Neural cell (in vitro differentiated cells): ENCODE data around the gene ERMAP. TPM values are rescaled to one million over a fixed set of nuclear protein-coding genes. Genes with fewer than 3 reads are reported as not detected.

ENCODE experiments used
- H2AFZ ChIP-seq: fragments of 200-600, 300-800 bp; sonication (generic), shearing (Covaris generic); 2 replicates; pipeline ENCODE4 v1.6.0; 2014; ENCODE audit warnings: low read depth, mild to moderate bottlenecking, antibody characterized with exemption, low read length, moderate library complexity
- H3F3A ChIP-seq: fragments of 200-600 bp; shearing (Covaris generic); 2 replicates; pipeline ENCODE4 v1.6.1; 2016; ENCODE audit warnings: mild to moderate bottlenecking, moderate library complexity, mixed read lengths, antibody characterized with exemption, low read length; ENCODE audit not compliant: insufficient read depth, poor library complexity, severe bottlenecking
- H3K27ac ChIP-seq: fragments of 200-600, 300-800 bp; sonication (generic), shearing (Covaris generic); 2 replicates; pipeline ENCODE4 v1.5.1; 2014; ENCODE audit warnings: mild to moderate bottlenecking, low read length, moderate library complexity
- H3K27me3 ChIP-seq: fragments of 300-800, 200-600 bp; sonication (generic), shearing (Covaris generic); 2 replicates; pipeline ENCODE4 v1.6.0; 2014; ENCODE audit warnings: mild to moderate bottlenecking, low read depth, low read length, moderate library complexity; ENCODE audit not compliant: insufficient read depth
- H3K36me3 ChIP-seq: fragments of 300-800, 200-600 bp; sonication (generic), shearing (Covaris generic); 2 replicates; pipeline ENCODE4 v1.5.1; 2014; ENCODE audit warnings: mild to moderate bottlenecking, antibody characterized with exemption, low read length, moderate library complexity; ENCODE audit not compliant: insufficient read depth
- H3K4me2 ChIP-seq: fragments of 300-800, 200-600 bp; sonication (generic), shearing (Covaris generic); 2 replicates; pipeline ENCODE4 v1.6.0; 2014; ENCODE audit warnings: mild to moderate bottlenecking, low read length
- H3K4me3 ChIP-seq: fragments of 300-800, 200-600 bp; sonication (generic), shearing (Covaris generic); 2 replicates; pipeline ENCODE4 v1.5.1; 2014; ENCODE audit warnings: mild to moderate bottlenecking, low read length, moderate library complexity
- H3K79me2 ChIP-seq: fragments of 200-600 bp; shearing (Covaris generic); replicated peaks from 2 replicates; pipeline ENCODE4 v1.6.0; 2014; ENCODE audit warnings: mild to moderate bottlenecking, low read length, moderate library complexity; ENCODE audit not compliant: insufficient read depth
- H3K9ac ChIP-seq: fragments of 300-800, 200-600 bp; sonication (generic), shearing (Covaris generic); 2 replicates; pipeline ENCODE4 v1.6.1; 2016; ENCODE audit warnings: mild to moderate bottlenecking, low read length, mixed read lengths
- H3K9me2 ChIP-seq: fragments of 200-600 bp; shearing (Covaris generic); 2 replicates; pipeline ENCODE4 v1.6.1; 2016; ENCODE audit warnings: mild to moderate bottlenecking, low read length, mixed read lengths; ENCODE audit not compliant: insufficient read depth
- H3K9me3 ChIP-seq: fragments of 200-600, 300-800 bp; sonication (generic), shearing (Covaris generic); 2 replicates; pipeline ENCODE4 v1.6.1; 2016; ENCODE audit warnings: mild to moderate bottlenecking, mixed run types, low read length, moderate library complexity, mixed read lengths
- H4K20me1 ChIP-seq: fragments of 200-600 bp; shearing (Covaris generic); 2 replicates; pipeline ENCODE4 v1.6.1; 2016; ENCODE audit warnings: mild to moderate bottlenecking, mixed run types; ENCODE audit not compliant: insufficient read depth
- EP300 ChIP-seq: fragments of 450-650 bp; conservative IDR thresholded peaks from 2 replicates; pipeline ENCODE4 v1.6.1; 2014; ENCODE audit warnings: antibody characterized with exemption, mild to moderate bottlenecking, moderate library complexity; ENCODE audit not compliant: poor library complexity, severe bottlenecking
- EZH2 ChIP-seq: fragments of 200-600, 300-800 bp; shearing (Covaris generic), sonication (generic); IDR thresholded peaks from 2 replicates; pipeline ENCODE4 v1.6.1; 2014; ENCODE audit warnings: antibody characterized with exemption, low read length, borderline replicate concordance, mild to moderate bottlenecking; ENCODE audit not compliant: insufficient read depth, poor library complexity, severe bottlenecking
- MXI1 ChIP-seq: fragments of 450-650 bp; conservative IDR thresholded peaks from 2 replicates; pipeline ENCODE4 v1.6.1; 2014; ENCODE audit warnings: antibody characterized with exemption, mild to moderate bottlenecking; ENCODE audit not compliant: poor library complexity, severe bottlenecking
- POLR2AphosphoS5 ChIP-seq: IDR thresholded peaks from 2 replicates; pipeline ENCODE4 v1.6.1; 2012
- RAD21 ChIP-seq: fragments of 450-650 bp; conservative IDR thresholded peaks from 2 replicates; pipeline ENCODE4 v1.6.1; 2014; ENCODE audit warnings: antibody characterized with exemption, mild to moderate bottlenecking, moderate library complexity
- SMC3 ChIP-seq: fragments of 450-650 bp; conservative IDR thresholded peaks from 2 replicates; pipeline ENCODE4 v1.6.1; 2014; ENCODE audit warnings: antibody characterized with exemption, mild to moderate bottlenecking, moderate library complexity; ENCODE audit not compliant: poor library complexity
- TAF1 ChIP-seq: IDR thresholded peaks from 2 replicates; pipeline ENCODE4 v1.6.1; 2012; ENCODE audit warnings: low read depth
- polyA minus RNA-seq: library from RNA; depleted of rRNA, polyadenylated mRNA; stranded (reverse); fragments of >200 nt; gene quantifications from 2 replicates; pipeline ENCODE4 v1.2.3, GENCODE V29; 2014
- polyA plus RNA-seq: library from polyadenylated mRNA; depleted of rRNA; stranded (reverse); fragments of >200 nt; gene quantifications from 2 replicates; pipeline ENCODE4 v1.2.3, GENCODE V29; 2014
- TF ChIP-seq, protein P1 (sequence below): IDR thresholded peaks from 2 replicates; pipeline ENCODE4 v1.6.1; 2012; ENCODE audit warnings: borderline replicate concordance
- TF ChIP-seq, protein P2 (sequence below): fragments of 450-650 bp; IDR thresholded peaks from 2 replicates; pipeline ENCODE4 v1.5.1; 2014; ENCODE audit warnings: antibody characterized with exemption, mild to moderate bottlenecking, moderate library complexity; ENCODE audit not compliant: poor library complexity, severe bottlenecking

Gene ERMAP, protein sequence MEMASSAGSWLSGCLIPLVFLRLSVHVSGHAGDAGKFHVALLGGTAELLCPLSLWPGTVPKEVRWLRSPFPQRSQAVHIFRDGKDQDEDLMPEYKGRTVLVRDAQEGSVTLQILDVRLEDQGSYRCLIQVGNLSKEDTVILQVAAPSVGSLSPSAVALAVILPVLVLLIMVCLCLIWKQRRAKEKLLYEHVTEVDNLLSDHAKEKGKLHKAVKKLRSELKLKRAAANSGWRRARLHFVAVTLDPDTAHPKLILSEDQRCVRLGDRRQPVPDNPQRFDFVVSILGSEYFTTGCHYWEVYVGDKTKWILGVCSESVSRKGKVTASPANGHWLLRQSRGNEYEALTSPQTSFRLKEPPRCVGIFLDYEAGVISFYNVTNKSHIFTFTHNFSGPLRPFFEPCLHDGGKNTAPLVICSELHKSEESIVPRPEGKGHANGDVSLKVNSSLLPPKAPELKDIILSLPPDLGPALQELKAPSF
- polyA plus RNA-seq (10.2 and 10.6 TPM in 2 replicates), polyA minus RNA-seq (10.7 and 12.4 TPM in 2 replicates)

DNA sequence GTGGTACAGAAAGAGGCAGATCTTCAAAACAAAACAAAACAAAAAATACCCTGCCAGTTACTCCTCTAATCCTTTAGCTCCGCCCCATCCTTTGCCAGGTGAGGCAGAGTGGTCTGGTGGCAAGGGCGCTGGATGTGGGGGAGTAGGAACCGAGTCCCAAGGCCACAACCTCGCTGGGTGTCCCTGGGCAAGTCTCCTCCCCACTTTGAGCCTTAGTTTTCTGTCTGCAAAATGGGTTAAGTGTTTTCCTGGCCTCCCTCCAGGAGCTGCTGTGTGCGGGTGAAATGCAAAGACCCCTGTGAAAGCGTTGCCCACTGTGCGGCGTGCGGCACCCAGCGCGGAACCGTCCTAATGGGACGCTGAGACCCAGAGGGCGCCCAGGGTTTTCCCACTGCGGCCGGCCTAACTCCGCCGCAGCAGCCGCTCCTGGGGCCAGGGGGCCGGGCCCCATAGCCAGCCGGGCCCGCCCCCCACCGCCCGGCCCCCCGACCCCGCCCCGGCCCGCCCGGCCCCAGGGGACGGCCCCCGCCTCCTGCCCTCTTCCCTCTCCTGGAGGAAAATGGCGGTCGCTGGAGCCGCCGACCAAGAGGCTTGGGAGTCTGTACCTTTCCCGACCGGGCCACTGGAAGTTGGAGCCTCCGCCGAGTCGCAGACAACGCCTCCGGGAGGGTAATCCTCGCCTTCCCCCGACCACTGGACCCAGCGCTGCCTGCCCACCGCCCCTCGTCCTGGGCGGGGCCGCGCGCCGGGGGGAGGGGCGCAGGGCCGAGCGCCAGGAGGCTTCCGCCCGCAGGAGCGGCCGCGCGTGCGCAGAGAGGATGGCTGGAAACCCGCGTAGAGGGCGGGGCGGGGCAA, at the start of gene ERMAP, which contains the start of gene SVBP:
Gene ERMAP, plus strand, starts transcription at position 538 of the 855 bp plus-strand sequence. CDS start 13,327 bp downstream, outside the sequence.
Gene SVBP, minus strand, starts transcription at position 813 of the 855 bp plus-strand sequence. CDS start 853 bp downstream, outside the sequence.
- H3K27ac ChIP-seq = peak within 1 kb of the TSS; percentile 95
- peak within 1 kb of the TSS; percentile 80 for H3K9ac ChIP-seq
- H3F3A ChIP-seq = no peaks in the 10 kb centered on the region
- peak within 1 kb of the TSS; percentile 99 for H3K4me2 ChIP-seq
- no peaks in the 10 kb centered on the region for H3K9me2 ChIP-seq
- H3K4me3 ChIP-seq = peak within 1 kb of the TSS; percentile 68
- TF ChIP-seq, protein P1, sequence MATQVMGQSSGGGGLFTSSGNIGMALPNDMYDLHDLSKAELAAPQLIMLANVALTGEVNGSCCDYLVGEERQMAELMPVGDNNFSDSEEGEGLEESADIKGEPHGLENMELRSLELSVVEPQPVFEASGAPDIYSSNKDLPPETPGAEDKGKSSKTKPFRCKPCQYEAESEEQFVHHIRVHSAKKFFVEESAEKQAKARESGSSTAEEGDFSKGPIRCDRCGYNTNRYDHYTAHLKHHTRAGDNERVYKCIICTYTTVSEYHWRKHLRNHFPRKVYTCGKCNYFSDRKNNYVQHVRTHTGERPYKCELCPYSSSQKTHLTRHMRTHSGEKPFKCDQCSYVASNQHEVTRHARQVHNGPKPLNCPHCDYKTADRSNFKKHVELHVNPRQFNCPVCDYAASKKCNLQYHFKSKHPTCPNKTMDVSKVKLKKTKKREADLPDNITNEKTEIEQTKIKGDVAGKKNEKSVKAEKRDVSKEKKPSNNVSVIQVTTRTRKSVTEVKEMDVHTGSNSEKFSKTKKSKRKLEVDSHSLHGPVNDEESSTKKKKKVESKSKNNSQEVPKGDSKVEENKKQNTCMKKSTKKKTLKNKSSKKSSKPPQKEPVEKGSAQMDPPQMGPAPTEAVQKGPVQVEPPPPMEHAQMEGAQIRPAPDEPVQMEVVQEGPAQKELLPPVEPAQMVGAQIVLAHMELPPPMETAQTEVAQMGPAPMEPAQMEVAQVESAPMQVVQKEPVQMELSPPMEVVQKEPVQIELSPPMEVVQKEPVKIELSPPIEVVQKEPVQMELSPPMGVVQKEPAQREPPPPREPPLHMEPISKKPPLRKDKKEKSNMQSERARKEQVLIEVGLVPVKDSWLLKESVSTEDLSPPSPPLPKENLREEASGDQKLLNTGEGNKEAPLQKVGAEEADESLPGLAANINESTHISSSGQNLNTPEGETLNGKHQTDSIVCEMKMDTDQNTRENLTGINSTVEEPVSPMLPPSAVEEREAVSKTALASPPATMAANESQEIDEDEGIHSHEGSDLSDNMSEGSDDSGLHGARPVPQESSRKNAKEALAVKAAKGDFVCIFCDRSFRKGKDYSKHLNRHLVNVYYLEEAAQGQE = peak; percentile 87
- TF ChIP-seq, protein P2, sequence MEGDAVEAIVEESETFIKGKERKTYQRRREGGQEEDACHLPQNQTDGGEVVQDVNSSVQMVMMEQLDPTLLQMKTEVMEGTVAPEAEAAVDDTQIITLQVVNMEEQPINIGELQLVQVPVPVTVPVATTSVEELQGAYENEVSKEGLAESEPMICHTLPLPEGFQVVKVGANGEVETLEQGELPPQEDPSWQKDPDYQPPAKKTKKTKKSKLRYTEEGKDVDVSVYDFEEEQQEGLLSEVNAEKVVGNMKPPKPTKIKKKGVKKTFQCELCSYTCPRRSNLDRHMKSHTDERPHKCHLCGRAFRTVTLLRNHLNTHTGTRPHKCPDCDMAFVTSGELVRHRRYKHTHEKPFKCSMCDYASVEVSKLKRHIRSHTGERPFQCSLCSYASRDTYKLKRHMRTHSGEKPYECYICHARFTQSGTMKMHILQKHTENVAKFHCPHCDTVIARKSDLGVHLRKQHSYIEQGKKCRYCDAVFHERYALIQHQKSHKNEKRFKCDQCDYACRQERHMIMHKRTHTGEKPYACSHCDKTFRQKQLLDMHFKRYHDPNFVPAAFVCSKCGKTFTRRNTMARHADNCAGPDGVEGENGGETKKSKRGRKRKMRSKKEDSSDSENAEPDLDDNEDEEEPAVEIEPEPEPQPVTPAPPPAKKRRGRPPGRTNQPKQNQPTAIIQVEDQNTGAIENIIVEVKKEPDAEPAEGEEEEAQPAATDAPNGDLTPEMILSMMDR = no peak
- peak; percentile 58 for TF ChIP-seq TAF1
- peak; percentile 90 for TF ChIP-seq POLR2AphosphoS5
- peak; percentile 35 for TF ChIP-seq SMC3
- no peak for TF ChIP-seq EZH2
- peak; percentile 53 for TF ChIP-seq MXI1
- peak; percentile 47 for TF ChIP-seq EP300
- TF ChIP-seq RAD21 = no peak
- no peaks in the 10 kb centered on the region for H3K36me3 ChIP-seq
- H3K9me3 ChIP-seq = no peaks in the 10 kb centered on the region
- no peaks in the 10 kb centered on the region for H3K27me3 ChIP-seq
- H2AFZ ChIP-seq = peak within 1 kb of the TSS; percentile 54
- peaks cover 33% of the 10 kb centered on the region for H3K79me2 ChIP-seq
- no peaks in the 10 kb centered on the region for H4K20me1 ChIP-seq

DNA sequence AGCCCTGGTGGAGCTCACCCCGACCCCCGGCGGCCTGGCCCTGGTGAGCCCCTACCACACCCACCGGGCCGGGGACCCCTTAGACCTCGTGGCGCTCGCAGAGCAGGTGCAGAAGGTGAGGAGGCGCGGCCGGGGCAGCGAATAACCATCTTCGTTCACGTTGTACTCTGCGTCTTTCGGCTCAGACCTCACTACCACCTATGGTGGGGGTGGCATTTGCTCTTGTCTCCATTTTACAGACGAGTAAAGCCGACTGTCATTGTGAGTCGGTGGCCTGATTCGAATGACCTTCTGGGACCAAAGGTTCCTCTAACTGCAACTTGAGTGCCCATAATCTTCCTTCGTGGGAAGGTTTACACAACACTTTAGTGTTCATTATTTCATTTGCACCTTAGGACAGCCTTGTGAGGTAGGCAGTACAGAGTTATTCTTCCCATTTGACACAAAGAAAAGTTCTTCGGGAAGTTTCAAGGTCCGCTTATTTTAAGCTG, 49.4 kb upstream of the ERMAP start:
- H4K20me1 ChIP-seq = no peaks in the 10 kb centered on the region
- H3K9me3 ChIP-seq = no peaks in the 10 kb centered on the region
- TF ChIP-seq EP300 = peak; percentile 6
- peak; percentile 54 for TF ChIP-seq SMC3
- TF ChIP-seq POLR2AphosphoS5 = no peak
- TF ChIP-seq MXI1 = peak; percentile 90
- no peak for TF ChIP-seq RAD21
- TF ChIP-seq, protein P1 = peak; percentile 47
- TF ChIP-seq, protein P2 = no peak
- TF ChIP-seq TAF1 = peak; percentile 6
- H2AFZ ChIP-seq = peak overlapping the region; percentile 78
- peak overlapping the region; percentile 96 for H3K9ac ChIP-seq
- H3K4me2 ChIP-seq = peak overlapping the region; percentile 90
- H3F3A ChIP-seq = no peaks in the 10 kb centered on the region
- H3K36me3 ChIP-seq = no peaks in the 10 kb centered on the region
- H3K27me3 ChIP-seq = no peaks in the 10 kb centered on the region
- H3K27ac ChIP-seq = peak overlapping the region; percentile 94
- peaks cover 80% of the 10 kb centered on the region for H3K79me2 ChIP-seq
- H3K4me3 ChIP-seq = peak overlapping the region; percentile 98
- no peaks in the 10 kb centered on the region for H3K9me2 ChIP-seq
